Measurements from ENCODE around the gene TANGO6.

DNA sequence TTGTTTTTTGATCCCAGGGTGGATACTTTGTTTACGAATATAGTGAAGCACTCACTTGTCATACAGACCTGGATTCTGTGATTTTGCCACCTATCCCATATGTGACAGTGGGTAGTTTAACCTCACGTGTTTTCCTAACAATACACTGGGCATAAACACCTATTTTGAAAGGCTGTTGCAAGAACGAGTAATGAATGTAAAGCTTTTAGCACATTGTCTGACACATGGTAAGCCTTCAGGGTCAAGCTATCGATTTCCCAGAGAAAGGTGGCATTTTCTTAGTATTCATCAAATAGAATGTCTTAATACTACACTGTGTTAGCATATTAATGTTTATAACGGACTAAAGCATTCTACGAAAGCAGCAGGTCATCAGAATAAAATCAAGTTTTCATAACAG lies 287.1 kb downstream of the TANGO6 start:
- TF ChIP-seq, protein P1, sequence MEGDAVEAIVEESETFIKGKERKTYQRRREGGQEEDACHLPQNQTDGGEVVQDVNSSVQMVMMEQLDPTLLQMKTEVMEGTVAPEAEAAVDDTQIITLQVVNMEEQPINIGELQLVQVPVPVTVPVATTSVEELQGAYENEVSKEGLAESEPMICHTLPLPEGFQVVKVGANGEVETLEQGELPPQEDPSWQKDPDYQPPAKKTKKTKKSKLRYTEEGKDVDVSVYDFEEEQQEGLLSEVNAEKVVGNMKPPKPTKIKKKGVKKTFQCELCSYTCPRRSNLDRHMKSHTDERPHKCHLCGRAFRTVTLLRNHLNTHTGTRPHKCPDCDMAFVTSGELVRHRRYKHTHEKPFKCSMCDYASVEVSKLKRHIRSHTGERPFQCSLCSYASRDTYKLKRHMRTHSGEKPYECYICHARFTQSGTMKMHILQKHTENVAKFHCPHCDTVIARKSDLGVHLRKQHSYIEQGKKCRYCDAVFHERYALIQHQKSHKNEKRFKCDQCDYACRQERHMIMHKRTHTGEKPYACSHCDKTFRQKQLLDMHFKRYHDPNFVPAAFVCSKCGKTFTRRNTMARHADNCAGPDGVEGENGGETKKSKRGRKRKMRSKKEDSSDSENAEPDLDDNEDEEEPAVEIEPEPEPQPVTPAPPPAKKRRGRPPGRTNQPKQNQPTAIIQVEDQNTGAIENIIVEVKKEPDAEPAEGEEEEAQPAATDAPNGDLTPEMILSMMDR (IDR thresholded peaks at IDR 0.05; ENCODE audit: borderline replicate concordance, extremely low read depth, low read length, poor library complexity, severe bottlenecking): no peak
- TF ChIP-seq EZH2 (IDR thresholded peaks at IDR 0.05; ENCODE audit: borderline replicate concordance, low read depth, low read length, severe bottlenecking): no peak

Measured in DND-41 (cell line).